HG02610 (cell line): Measurements from ENCODE around the gene WDR20.
A peak's percentile ranks its signal among the peaks of the same experiment; 100 is the strongest.

Source experiments
- ATAC-seq: cut with Tn5 transposase; IDR thresholded peaks from one replicate; pipeline ENCODE4 v1.9.1; 2021; ENCODE audit warnings: mild to moderate bottlenecking, moderate library complexity; ENCODE audit not compliant: unreplicated experiment

The WDR20 gene

GRCh38 chr14:102195446-102195845 is 55.7 kb downstream of the WDR20 start:
- no peak for ATAC-seq

GRCh38 chr14:102196039-102196901 is 56.6 kb downstream of the WDR20 start:
- no peak for ATAC-seq

GRCh38 chr14:102196902-102197230 is 57.2 kb downstream of the WDR20 start:
- ATAC-seq: no peak

- ATAC-seq: no peak
These were observed 57.7 kb downstream of the WDR20 start for GRCh38 chr14:102197317-102197853.

GRCh38 chr14:102200690-102201352 is 61.1 kb downstream of the WDR20 start:
- ATAC-seq: peak; percentile 16

GRCh38 chr14:102201353-102201738 is 61.6 kb downstream of the WDR20 start:
- ATAC-seq: peak; percentile 69

GRCh38 chr14:102201776-102202175 is 62.1 kb downstream of the WDR20 start:
- peak; percentile 21 for ATAC-seq

- ATAC-seq: no peak
These were observed 63.2 kb downstream of the WDR20 start for GRCh38 chr14:102202944-102203343.

- ATAC-seq: no peak
These were observed 63.7 kb downstream of the WDR20 start for GRCh38 chr14:102203382-102203781.

- no peak for ATAC-seq
These were observed 65.9 kb downstream of the WDR20 start for GRCh38 chr14:102205560-102205959.

GRCh38 chr14:102206918-102207317 is 67.2 kb downstream of the WDR20 start:
- ATAC-seq: no peak

- no peak for ATAC-seq
These were observed 68.2 kb downstream of the WDR20 start for GRCh38 chr14:102207831-102208365.

GRCh38 chr14:102208741-102209140 is 69.0 kb downstream of the WDR20 start:
- no peak for ATAC-seq

- ATAC-seq: no peak
These were observed 69.7 kb downstream of the WDR20 start for GRCh38 chr14:102209224-102209966.

GRCh38 chr14:102210421-102211042 is 70.8 kb downstream of the WDR20 start:
- ATAC-seq: no peak

- ATAC-seq: no peak
These were observed 71.5 kb downstream of the WDR20 start for GRCh38 chr14:102211240-102211639.

- ATAC-seq: no peak
These were observed 72.7 kb downstream of the WDR20 start for GRCh38 chr14:102212356-102212755.

GRCh38 chr14:102212845-102213244 is 73.1 kb downstream of the WDR20 start:
- ATAC-seq: no peak

GRCh38 chr14:102213470-102213869 is 73.8 kb downstream of the WDR20 start:
- no peak for ATAC-seq

- ATAC-seq: no peak
These were observed 74.4 kb downstream of the WDR20 start for GRCh38 chr14:102213984-102214658.
